Spleen (tissue), 7 donors: ENCODE results near the gene TCF19.

Experiments
- POLR2A ChIP-seq, 3 donors: fragments of 450-650 bp; IDR thresholded peaks; one replicate each; pipeline ENCODE4 v1.5.1; 2017; ENCODE audit warnings: antibody characterized with exemption in 3 of 3, mild to moderate bottlenecking in 1 of 3
- TF ChIP-seq, protein P1 (sequence below), 11 experiments: fragments of 200-600 bp in 7 of 11; fragments of 450-650 bp in 4 of 11; sonication (generic) in 4 of 11; IDR thresholded peaks in 8 of 11; conservative IDR thresholded peaks in 3 of 11; 1 replicate in 7 of 11; 2 replicates in 4 of 11; pipeline versions ENCODE4 v1.4.0 to v1.8.0; 2016 to 2021; ENCODE audit warnings: antibody characterized with exemption in 11 of 11, inconsistent platforms in 4 of 11, mild to moderate bottlenecking in 1 of 11
- donor health status: DM: no; HTN: no; CAD: no; lungs with moderate emphysema.
- donor health status: DM: no; HTN: no; CAD: no.
- donor health status: DM: no; HTN: no; CAD: no.

DNA sequence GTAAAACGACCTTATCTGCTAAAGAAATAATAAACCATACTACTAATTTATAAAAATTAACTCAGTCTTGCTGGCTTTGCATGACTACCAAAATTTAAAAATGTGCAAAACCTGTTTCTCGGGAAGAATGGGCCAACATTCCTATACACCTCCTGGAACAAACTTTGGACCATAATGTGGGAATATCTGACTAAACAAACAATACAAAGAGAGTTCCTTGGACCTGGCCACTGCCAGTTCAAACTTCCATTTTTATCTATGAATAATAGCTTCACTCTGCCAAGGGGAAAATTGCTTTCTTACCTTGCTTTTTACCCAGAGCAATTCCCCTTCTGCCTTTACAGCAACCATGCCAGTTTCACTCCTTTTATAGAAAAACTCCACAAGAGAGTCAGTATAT lies 50.7 kb downstream of the TCF19 start:
- TF ChIP-seq, protein P1, sequence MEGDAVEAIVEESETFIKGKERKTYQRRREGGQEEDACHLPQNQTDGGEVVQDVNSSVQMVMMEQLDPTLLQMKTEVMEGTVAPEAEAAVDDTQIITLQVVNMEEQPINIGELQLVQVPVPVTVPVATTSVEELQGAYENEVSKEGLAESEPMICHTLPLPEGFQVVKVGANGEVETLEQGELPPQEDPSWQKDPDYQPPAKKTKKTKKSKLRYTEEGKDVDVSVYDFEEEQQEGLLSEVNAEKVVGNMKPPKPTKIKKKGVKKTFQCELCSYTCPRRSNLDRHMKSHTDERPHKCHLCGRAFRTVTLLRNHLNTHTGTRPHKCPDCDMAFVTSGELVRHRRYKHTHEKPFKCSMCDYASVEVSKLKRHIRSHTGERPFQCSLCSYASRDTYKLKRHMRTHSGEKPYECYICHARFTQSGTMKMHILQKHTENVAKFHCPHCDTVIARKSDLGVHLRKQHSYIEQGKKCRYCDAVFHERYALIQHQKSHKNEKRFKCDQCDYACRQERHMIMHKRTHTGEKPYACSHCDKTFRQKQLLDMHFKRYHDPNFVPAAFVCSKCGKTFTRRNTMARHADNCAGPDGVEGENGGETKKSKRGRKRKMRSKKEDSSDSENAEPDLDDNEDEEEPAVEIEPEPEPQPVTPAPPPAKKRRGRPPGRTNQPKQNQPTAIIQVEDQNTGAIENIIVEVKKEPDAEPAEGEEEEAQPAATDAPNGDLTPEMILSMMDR (IDR thresholded peaks at IDR 0.05 in 8 of 11, conservative IDR thresholded peaks at IDR 0.05 in 3 of 11) = no peak
- TF ChIP-seq POLR2A (IDR thresholded peaks at IDR 0.05) = no peak
